GM18868 (cell line): Measurements from ENCODE around the gene MAGEA9B.
"Not testable (repeated sequence)": the region's sequence is repeated elsewhere in the genome, so short reads cannot be mapped to it uniquely, and the experiment has no call there.

ENCODE experiments used
- ATAC-seq: cut with Tn5 transposase; IDR thresholded peaks from one replicate; pipeline ENCODE4 v1.9.1; 2021; ENCODE audit warnings: mild to moderate bottlenecking, moderate library complexity; ENCODE audit not compliant: unreplicated experiment

MAGEA9B gene

DNA sequence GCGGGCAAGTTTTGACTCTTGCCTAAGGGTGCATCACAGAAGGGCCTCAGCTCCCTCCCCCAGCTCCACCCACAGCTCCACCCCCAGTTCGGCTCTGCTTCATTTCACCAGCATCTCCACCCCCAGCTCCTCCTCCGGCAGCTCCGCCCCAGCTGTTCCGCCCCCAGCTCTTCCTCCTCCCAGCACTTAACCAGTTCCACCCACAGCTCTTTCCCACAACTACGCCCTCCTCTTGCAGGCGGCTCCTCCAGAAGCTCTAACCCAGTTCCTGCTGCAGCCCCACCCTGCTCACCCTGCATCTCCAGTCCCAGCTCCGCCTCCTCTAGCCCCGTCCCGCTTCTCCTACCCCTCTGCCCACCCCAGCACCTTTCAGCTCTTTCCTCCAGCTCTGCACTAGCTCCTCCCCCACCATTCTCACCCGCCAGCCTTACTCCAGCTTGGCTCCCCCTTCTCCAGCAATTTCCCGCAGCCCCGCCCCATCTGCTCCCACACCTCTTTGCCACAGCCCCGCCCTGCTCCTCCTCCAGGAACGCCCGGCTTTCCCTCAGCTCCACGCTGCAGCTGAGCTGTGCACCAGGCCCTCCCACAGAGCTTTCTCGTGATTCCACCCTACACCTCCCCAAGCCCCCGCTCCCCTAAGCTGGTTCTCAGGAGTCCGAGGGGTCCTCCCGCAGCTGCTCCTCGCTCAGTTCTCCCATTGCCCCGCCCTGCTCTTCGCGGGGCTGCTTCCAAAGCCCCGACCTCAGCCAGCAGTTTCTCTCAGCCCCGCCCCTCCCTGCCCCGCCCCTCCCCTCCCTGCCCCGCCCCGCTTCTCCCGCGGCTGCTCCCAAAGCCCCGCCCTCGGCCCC lies 47.8 kb downstream of the MAGEA9B start:
- ATAC-seq, result peak; percentile 50

DNA sequence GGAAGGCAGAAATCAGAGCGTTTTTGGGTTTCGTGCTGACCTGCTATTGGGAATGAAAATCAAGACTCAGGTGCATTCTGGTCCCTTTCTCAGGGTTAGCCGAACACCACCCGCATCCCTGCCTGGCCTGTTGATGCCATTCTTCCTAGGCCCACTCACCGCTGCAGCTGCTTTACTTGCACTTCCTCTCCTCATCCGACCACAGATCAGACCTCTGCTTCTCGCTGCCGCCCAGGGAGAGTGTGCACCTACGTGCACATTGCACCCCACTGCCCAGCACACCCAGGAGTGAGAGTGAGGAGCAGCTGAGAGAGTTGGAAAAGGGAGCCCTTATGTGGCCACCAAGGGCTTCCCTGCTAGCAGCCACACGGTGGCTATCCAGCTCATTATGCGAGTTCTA lies 49.8 kb downstream of the MAGEA9B start:
- not testable (repeated sequence) for ATAC-seq

DNA sequence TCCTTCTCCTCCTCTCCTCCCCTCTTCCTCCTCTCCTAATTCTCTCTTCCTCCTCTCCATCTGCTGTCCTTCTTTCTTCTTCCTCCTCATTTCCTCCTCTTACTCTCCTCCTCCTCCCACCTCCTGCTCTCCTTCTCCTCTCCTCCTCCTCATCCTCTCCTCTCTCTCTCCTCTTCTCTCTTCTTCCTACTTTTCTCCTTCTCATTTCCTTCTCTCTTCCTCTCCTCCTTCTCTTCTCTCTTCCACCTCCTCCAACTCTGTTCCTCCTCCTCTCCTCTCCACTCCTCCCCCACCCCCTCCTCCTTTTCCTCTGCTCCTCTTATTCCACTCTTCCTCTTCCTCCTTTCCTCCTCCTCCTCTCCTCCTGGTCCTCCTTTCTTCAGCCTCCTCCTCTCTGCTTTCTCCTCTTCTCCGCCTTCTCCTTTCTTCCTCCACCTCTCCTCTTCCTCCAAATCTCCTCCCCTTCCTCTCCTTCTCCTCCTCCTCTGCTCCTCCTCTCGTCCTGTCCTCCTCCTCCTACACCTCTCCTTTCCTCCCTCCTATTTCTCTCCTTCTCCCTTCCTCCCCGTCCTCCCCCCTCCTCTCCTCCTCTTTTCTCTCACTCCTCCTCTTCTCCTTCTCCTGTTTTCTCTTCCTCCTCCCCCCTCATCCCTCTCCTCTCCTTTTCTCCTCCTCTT lies 52.2 kb downstream of the MAGEA9B start:
- ATAC-seq, result not testable (repeated sequence)

DNA sequence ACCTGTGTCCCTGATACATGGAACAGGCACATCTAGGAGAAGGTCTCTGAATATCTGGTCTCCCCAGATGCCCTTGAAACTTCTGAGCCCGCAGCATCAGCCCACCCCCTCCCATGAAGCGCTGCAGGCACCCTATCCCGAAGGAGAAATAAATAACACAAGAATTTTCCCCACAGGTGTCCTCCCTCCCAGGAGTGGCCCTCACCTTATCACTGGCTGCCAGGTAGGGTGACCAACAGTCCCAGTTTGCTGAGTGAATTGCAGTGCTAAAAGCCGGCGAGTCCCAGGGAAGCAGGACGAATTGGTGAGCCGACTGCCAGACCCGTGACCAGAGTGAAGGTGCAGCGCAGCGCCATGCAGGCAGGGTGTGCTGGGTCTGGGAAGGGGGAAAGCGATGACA lies 53.3 kb downstream of the MAGEA9B start:
- ATAC-seq, result not testable (repeated sequence)

DNA sequence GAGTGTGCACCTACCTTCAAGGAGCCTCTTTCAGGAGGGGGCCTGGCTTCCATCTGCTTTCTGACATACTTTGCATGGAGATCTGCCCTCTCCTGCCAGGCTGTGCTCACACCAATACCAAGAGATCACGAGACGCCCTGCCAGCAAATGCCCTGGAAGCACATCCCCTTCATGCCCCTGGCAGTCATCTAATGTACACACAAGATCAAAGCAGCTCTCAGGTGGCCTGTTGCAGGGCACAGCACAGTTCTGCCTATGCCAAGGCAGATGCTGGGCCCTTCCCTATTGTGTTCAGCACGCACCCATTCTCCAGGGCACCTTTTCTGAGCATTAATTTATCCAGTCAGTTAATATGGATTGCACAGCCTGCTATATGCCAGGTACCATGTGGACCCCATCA lies 54.4 kb downstream of the MAGEA9B start:
- ATAC-seq, result not testable (repeated sequence)
